OCI-LY1 (cell line): ENCODE measurements around the gene PPIF.
"Not testable (repeated sequence)": the region's sequence is repeated elsewhere in the genome, so short reads cannot be mapped to it uniquely, and the experiment has no call there.

Experiments used
- H2AFZ ChIP-seq: fragments of 200-600 bp; sonication (generic), shearing (Covaris generic); 2 replicates; pipeline ENCODE4 v1.6.0; 2014; ENCODE audit warnings: antibody characterized with exemption, mild to moderate bottlenecking, low read length
- H3F3A ChIP-seq: fragments of 200-600 bp; sonication (generic), shearing (Covaris generic); 2 replicates; pipeline ENCODE4 v1.6.0; 2014; ENCODE audit warnings: mild to moderate bottlenecking, antibody characterized with exemption, low read length, moderate library complexity; ENCODE audit not compliant: insufficient read depth
- H3K27ac ChIP-seq: fragments of 200-600 bp; sonication (generic); 2 replicates; pipeline ENCODE4 v1.5.1; 2014; ENCODE audit warnings: low read length, mixed run types, mild to moderate bottlenecking, low read depth; ENCODE audit not compliant: poor library complexity, severe bottlenecking
- H3K27me3 ChIP-seq: fragments of 200-600 bp; sonication (generic); 2 replicates; pipeline ENCODE4 v1.6.0; 2014; ENCODE audit warnings: antibody characterized with exemption, mild to moderate bottlenecking, low read length, moderate library complexity; ENCODE audit not compliant: insufficient read depth
- H3K36me3 ChIP-seq: fragments of 200-600 bp; sonication (generic); 2 replicates; pipeline ENCODE4 v1.6.1; 2014; ENCODE audit warnings: mild to moderate bottlenecking, antibody characterized with exemption, low read length, moderate library complexity, mixed read lengths; ENCODE audit not compliant: insufficient read depth
- H3K4me1 ChIP-seq: fragments of 200-600 bp; sonication (generic); 2 replicates; pipeline ENCODE4 v1.5.1; 2014; ENCODE audit warnings: mild to moderate bottlenecking, low read length, moderate library complexity; ENCODE audit not compliant: insufficient read depth, severe bottlenecking
- H3K4me2 ChIP-seq: fragments of 200-600 bp; sonication (generic), shearing (Covaris generic); 2 replicates; pipeline ENCODE4 v1.6.1; 2014; ENCODE audit warnings: low read length
- H3K4me3 ChIP-seq: fragments of 200-600 bp; sonication (generic); 2 replicates; pipeline ENCODE4 v1.5.1; 2014; ENCODE audit warnings: low read length, low read depth, mild to moderate bottlenecking, mixed read lengths; ENCODE audit not compliant: poor library complexity, severe bottlenecking
- H3K79me2 ChIP-seq: fragments of 200-600 bp; shearing (Covaris generic); 2 replicates; pipeline ENCODE4 v1.6.1; 2016; ENCODE audit warnings: mixed run types, low read length, mixed read lengths; ENCODE audit not compliant: insufficient read depth
- H3K9ac ChIP-seq: fragments of 200-600 bp; sonication (generic), shearing (Covaris generic); 2 replicates; pipeline ENCODE4 v1.6.1; 2014; ENCODE audit warnings: mild to moderate bottlenecking, low read length, mixed read lengths
- H3K9me2 ChIP-seq: fragments of 200-600 bp; sonication (generic), shearing (Covaris generic); 2 replicates; pipeline ENCODE4 v1.6.1; 2014; ENCODE audit warnings: low read depth, mild to moderate bottlenecking, low read length, mixed read lengths
- H3K9me3 ChIP-seq: fragments of 200-600 bp; shearing (Covaris generic); 2 replicates; pipeline ENCODE4 v1.6.1; 2014; ENCODE audit warnings: low read length, mixed read lengths
- H4K20me1 ChIP-seq: fragments of 200-600 bp; sonication (generic), shearing (Covaris generic); 2 replicates; pipeline ENCODE4 v1.6.0; 2016; ENCODE audit warnings: mild to moderate bottlenecking, low read length; ENCODE audit not compliant: insufficient read depth
- EZH2 ChIP-seq: fragments of 200-600 bp; sonication (generic), shearing (Covaris generic); IDR thresholded peaks from 2 replicates; pipeline ENCODE4 v1.8.0; 2017; ENCODE audit warnings: borderline replicate concordance, mixed run types, mild to moderate bottlenecking, antibody characterized with exemption, low read length, moderate library complexity, mixed read lengths
- TF ChIP-seq, protein P1 (sequence below): fragments of 200-600 bp; sonication (generic), shearing (Covaris generic); IDR thresholded peaks from 2 replicates; pipeline ENCODE4 v1.5.1; 2017; ENCODE audit warnings: mild to moderate bottlenecking, antibody characterized with exemption, low read length, moderate library complexity, mixed read lengths

The PPIF gene

GRCh38 chr10:79336739-79337138 is 10.5 kb upstream of the PPIF start:
- H3K9me2 ChIP-seq = no peaks in the 10 kb centered on the region
- H3K4me3 ChIP-seq = no peak overlapping the region
- H3K9me3 ChIP-seq = no peaks in the 10 kb centered on the region
- no peak overlapping the region for H3K4me2 ChIP-seq
- no peaks in the 10 kb centered on the region for H3K4me1 ChIP-seq
- TF ChIP-seq, protein P1, sequence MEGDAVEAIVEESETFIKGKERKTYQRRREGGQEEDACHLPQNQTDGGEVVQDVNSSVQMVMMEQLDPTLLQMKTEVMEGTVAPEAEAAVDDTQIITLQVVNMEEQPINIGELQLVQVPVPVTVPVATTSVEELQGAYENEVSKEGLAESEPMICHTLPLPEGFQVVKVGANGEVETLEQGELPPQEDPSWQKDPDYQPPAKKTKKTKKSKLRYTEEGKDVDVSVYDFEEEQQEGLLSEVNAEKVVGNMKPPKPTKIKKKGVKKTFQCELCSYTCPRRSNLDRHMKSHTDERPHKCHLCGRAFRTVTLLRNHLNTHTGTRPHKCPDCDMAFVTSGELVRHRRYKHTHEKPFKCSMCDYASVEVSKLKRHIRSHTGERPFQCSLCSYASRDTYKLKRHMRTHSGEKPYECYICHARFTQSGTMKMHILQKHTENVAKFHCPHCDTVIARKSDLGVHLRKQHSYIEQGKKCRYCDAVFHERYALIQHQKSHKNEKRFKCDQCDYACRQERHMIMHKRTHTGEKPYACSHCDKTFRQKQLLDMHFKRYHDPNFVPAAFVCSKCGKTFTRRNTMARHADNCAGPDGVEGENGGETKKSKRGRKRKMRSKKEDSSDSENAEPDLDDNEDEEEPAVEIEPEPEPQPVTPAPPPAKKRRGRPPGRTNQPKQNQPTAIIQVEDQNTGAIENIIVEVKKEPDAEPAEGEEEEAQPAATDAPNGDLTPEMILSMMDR = no peak
- no peak for TF ChIP-seq EZH2
- H3K79me2 ChIP-seq = no peaks in the 10 kb centered on the region
- no peaks in the 10 kb centered on the region for H3F3A ChIP-seq
- H3K36me3 ChIP-seq = no peaks in the 10 kb centered on the region; the same call in 1 of the 2 replicates
- no peak overlapping the region for H3K27ac ChIP-seq
- no peaks in the 10 kb centered on the region for H4K20me1 ChIP-seq
- H3K27me3 ChIP-seq = peaks cover 5% of the 10 kb centered on the region; the same call in 1 of the 2 replicates
- no peak overlapping the region for H2AFZ ChIP-seq
- no peak overlapping the region for H3K9ac ChIP-seq

GRCh38 chr10:79337783-79338469 is 9.3 kb upstream of the PPIF start:
- H3K9ac ChIP-seq, H3K4me2 ChIP-seq, H3K27ac ChIP-seq, H3K36me3 ChIP-seq, H3K9me2 ChIP-seq, H4K20me1 ChIP-seq, H3K4me1 ChIP-seq, H3K9me3 ChIP-seq, H3K4me3 ChIP-seq, H3F3A ChIP-seq, H2AFZ ChIP-seq, H3K79me2 ChIP-seq, H3K27me3 ChIP-seq: not testable (repeated sequence)

DNA sequence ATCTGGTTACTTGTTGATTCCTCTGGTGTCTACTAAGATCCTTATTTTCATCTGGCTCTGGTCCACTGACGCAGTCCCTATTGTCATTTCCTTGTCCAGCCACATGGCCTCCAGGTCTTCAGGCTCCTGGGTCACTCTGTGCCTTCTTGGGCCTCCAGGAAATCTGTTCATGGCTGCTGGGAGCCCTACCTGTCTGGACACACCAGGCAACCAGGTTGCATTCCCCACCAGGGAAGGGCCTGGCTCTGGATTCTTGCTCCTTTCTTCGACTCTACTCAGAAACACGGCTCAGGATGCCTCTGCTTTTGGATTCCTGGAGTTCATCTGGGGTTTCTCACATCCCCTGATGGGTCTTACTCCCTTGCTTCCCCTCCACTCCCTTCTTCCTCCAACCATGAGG is 8.0 kb upstream of the PPIF start:
- H3K4me2 ChIP-seq = no peak overlapping the region

More for the DNA sequence above, 8.0 kb upstream of the PPIF start:
- H3K9me2 ChIP-seq = no peaks in the 10 kb centered on the region
- H4K20me1 ChIP-seq = no peaks in the 10 kb centered on the region
- no peak overlapping the region for H3K4me3 ChIP-seq
- H3K9me3 ChIP-seq = no peaks in the 10 kb centered on the region
- TF ChIP-seq, protein P1 = no peak
- TF ChIP-seq EZH2 = no peak
- H3K36me3 ChIP-seq = no peaks in the 10 kb centered on the region
- H3K27me3 ChIP-seq = peaks cover 5% of the 10 kb centered on the region; the same call in 1 of the 2 replicates
- no peaks in the 10 kb centered on the region for H3K79me2 ChIP-seq
- no peaks in the 10 kb centered on the region for H3K4me1 ChIP-seq
- no peaks in the 10 kb centered on the region for H3F3A ChIP-seq
- no peak overlapping the region for H3K27ac ChIP-seq
- no peak overlapping the region for H2AFZ ChIP-seq
- H3K9ac ChIP-seq = no peak overlapping the region
